WERI-Rb-1 (cell line): ENCODE measurements around the gene HBE1.
"Not testable (repeated sequence)": the region's sequence is repeated elsewhere in the genome, so short reads cannot be mapped to it uniquely, and the experiment has no call there.

Experiments used
- DNase-seq: peaks from one replicate; pipeline ENCODE4 v3.0.0-alpha.2; 2020
- H3K27ac ChIP-seq: fragments of 250-450 bp; sonication (Bioruptor Pico); 2 replicates; pipeline ENCODE4 v1.5.1; 2020; ENCODE audit warnings: mild to moderate bottlenecking, moderate library complexity
- H3K27me3 ChIP-seq: fragments of 250-450 bp; sonication (Bioruptor Pico); 2 replicates; pipeline ENCODE4 v1.5.1; 2021; ENCODE audit warnings: mild to moderate bottlenecking, low read depth, moderate library complexity; ENCODE audit not compliant: insufficient read depth, severe bottlenecking
- H3K36me3 ChIP-seq: fragments of 250-450 bp; sonication (Bioruptor Pico); 2 replicates; pipeline ENCODE4 v1.5.1; 2020; ENCODE audit warnings: mild to moderate bottlenecking, moderate library complexity
- H3K4me3 ChIP-seq: 2 replicates; pipeline ENCODE4 v1.5.1; 2011; ENCODE audit warnings: low read depth, mild to moderate bottlenecking, control low read depth, low read length
- H3K9me3 ChIP-seq: fragments of 250-450 bp; sonication (Bioruptor Pico); 2 replicates; pipeline ENCODE4 v1.5.1; 2021; ENCODE audit warnings: mild to moderate bottlenecking, moderate library complexity; ENCODE audit not compliant: severe bottlenecking
- CTCF ChIP-seq: IDR thresholded peaks from 2 replicates; pipeline ENCODE4 v1.5.1; 2011; ENCODE audit warnings: low read depth, mild to moderate bottlenecking, control low read depth, inconsistent platforms, low read length

HBE1 gene

DNA sequence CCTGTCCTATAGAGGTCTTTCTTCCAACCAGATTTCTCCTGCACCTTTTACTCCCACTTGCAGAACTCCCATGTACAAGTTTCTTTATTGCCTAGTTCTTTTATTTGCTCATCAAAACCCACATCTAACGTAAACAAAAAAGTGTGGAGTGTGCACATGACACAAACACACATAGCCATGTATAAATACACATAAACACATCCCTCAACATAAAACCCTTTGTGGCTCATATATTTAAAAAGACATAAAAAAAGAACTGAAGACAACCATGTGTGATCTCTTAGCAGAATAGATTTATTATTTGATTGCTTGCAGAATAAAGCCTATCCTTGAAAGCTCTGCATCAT is 16.9 kb downstream of the HBE1 start:
- H3K27me3 ChIP-seq = peaks cover 40% of the 10 kb centered on the region
- H3K36me3 ChIP-seq = no peaks in the 10 kb centered on the region
- no peak for TF ChIP-seq CTCF
- DNase-seq = no peak
- H3K9me3 ChIP-seq = no peaks in the 10 kb centered on the region
- no peak overlapping the region for H3K4me3 ChIP-seq
- H3K27ac ChIP-seq = no peak overlapping the region

DNA sequence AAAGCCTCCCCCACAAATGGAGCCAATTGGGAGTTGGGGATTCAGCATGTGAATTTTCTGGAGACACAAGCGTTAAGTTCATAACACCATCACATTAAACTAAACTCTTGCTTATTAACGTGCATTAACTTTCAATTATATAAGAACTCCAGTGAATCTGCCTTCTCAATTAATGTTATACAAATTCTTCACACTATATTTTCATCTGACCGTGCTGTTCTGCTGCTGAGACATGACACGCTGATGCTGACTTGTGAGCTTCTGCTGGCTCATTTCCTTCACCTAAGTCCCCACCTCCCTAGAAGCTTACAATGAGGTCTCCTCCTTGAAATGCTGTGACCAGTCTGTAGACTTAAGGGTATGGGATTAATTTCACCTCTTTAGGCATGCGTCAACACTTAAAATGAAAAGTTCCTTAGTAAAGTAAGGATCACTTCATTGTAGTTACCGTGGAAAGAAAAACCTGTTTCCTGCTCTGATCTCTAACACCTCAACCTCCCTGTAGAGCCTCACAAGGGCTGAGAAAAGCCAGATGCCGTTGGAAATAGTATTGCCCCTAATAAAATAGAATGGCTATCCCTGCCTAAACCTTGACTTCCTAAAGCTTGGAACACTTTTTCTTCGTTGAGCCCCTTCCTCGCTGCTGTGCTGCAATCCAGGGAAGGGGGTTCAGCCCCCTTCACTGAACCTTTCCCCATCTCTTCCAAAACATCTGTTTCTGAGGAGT is 17.4 kb downstream of the HBE1 start:
- DNase-seq = no peak
- no peak overlapping the region for H3K4me3 ChIP-seq
- H3K36me3 ChIP-seq = no peaks in the 10 kb centered on the region
- TF ChIP-seq CTCF = no peak
- H3K27me3 ChIP-seq = peaks cover 40% of the 10 kb centered on the region
- no peaks in the 10 kb centered on the region for H3K9me3 ChIP-seq
- H3K27ac ChIP-seq = no peak overlapping the region

DNA sequence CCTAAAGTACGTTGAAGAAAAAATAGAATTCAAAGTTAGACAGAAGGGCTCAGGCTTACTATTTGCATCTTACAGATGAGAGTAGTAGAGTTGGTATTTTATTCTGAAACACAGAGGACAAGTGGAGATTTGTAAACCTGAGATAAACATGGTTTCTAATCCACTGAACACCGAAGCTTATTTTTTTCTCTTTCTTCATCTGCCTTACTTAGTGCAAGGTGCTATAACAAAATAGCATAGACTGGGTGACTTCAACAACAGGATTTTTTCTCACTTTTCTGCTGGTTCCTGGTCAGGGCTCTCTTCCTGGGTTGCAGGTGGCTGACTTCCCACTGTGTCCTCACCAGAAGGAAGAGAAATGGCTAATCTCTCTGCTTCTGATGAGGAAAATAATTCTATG is 18.0 kb downstream of the HBE1 start:
- Histone ChIP-seq H3K27me3 (peaks cover 43% of the 10 kb centered on the region), H3K36me3 (no peaks in the 10 kb centered on the region), H3K27ac (no peak overlapping the region), H3K9me3 (no peaks in the 10 kb centered on the region), H3K4me3 (no peak overlapping the region)
- DNase-seq = no peak
- no peak for TF ChIP-seq CTCF

DNA sequence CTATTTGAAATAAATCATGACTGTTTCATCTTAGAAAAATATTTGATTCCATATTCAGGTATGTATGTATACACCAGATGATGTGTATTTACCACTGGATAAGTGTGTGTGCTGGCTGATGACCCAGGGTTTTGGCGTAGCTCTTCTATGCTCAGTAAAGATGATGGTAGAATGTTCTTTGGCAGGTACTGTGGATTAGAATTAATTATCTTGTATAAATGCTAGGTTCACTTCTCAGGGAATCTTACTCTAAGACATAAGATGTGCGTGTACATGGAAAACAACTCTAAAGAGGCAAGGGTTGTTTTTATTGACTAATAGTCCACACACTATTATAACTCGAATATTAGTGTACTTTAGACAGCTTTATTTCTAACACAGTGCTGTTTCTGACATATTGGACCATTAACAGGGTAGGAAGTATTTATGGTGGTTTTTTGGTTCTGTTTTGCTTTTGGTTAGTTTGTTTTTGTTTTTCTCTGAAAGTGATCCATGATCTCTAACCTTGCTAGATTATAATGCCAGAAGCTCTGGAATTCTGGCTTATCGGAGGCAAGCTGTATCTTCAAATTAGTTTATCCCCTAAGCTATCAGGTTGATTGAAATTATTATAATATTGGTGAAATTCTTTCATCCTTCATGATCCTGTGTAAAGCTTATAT is 19.1 kb downstream of the HBE1 start:
- Histone ChIP-seq H3K36me3 (no peaks in the 10 kb centered on the region), H3K27ac (no peak overlapping the region), H3K4me3 (no peak overlapping the region)

GRCh38 chr11:5249807-5250396 is 19.8 kb downstream of the HBE1 start, which contains the start of gene HBG1:
Gene HBG1 (minus strand): TSS chr11:5249857. CDS start chr11:5249804, 53 bp downstream.
- not testable (repeated sequence) for H3K36me3 ChIP-seq, H3K4me3 ChIP-seq, H3K9me3 ChIP-seq, H3K27ac ChIP-seq, DNase-seq
- H3K27me3 ChIP-seq = peaks cover 49% of the 10 kb centered on the region

More for the DNA sequence above, 19.1 kb downstream of the HBE1 start:
- no peaks in the 10 kb centered on the region for H3K9me3 ChIP-seq
- H3K27me3 ChIP-seq = peaks cover 47% of the 10 kb centered on the region
- no peak for DNase-seq
- no peak for TF ChIP-seq CTCF

GRCh38 chr11:5248498-5248897 is 21.2 kb downstream of the HBE1 start:
- not testable (repeated sequence) for H3K4me3 ChIP-seq, H3K9me3 ChIP-seq, H3K36me3 ChIP-seq, H3K27ac ChIP-seq, DNase-seq
- H3K27me3 ChIP-seq = peaks cover 59% of the 10 kb centered on the region
